Panc1 (cell line): ENCODE data around the gene KRT12.

Source experiments
- CTCF ChIP-seq: fragments of 450-650 bp; IDR thresholded peaks from 2 replicates; pipeline ENCODE4 v1.5.1; 2017; ENCODE audit warnings: mild to moderate bottlenecking
- POLR2AphosphoS5 ChIP-seq: IDR thresholded peaks from 2 replicates; pipeline ENCODE4 v1.6.1; 2012; ENCODE audit warnings: mild to moderate bottlenecking, low read depth, low read length, moderate library complexity
- SIN3A ChIP-seq: IDR thresholded peaks from 2 replicates; pipeline ENCODE4 v1.6.1; 2012; ENCODE audit warnings: low read depth, mild to moderate bottlenecking, low read length, moderate library complexity, borderline replicate concordance; ENCODE audit not compliant: insufficient read depth
- TCF7L2 ChIP-seq: IDR thresholded peaks from 2 replicates; pipeline ENCODE4 v1.6.1; 2011; ENCODE audit warnings: mild to moderate bottlenecking, low read depth, low read length, inconsistent platforms

GRCh38 chr17:40812639-40813038 lies 54.4 kb downstream of the KRT12 start:
- TF ChIP-seq CTCF (no peak), TCF7L2 (no peak), POLR2AphosphoS5 (no peak), SIN3A (no peak)
